Stimulated activated CD4-positive, alpha-beta T cell treated with anti-CD3 and anti-CD28 coated beads, TNF-alpha, amount 100 ng/mL, for 48 hours (primary cell): Measurements from ENCODE around the gene TMEM97.
"Not testable (repeated sequence)": the region's sequence is repeated elsewhere in the genome, so short reads cannot be mapped to it uniquely, and the experiment has no call there.

Experiments used
- DNase-seq, 3 donors: peaks; one replicate each; pipeline ENCODE4 v3.0.0-alpha.2; 2020; ENCODE audit warnings: low read depth in 3 of 3

The TMEM97 gene

DNA sequence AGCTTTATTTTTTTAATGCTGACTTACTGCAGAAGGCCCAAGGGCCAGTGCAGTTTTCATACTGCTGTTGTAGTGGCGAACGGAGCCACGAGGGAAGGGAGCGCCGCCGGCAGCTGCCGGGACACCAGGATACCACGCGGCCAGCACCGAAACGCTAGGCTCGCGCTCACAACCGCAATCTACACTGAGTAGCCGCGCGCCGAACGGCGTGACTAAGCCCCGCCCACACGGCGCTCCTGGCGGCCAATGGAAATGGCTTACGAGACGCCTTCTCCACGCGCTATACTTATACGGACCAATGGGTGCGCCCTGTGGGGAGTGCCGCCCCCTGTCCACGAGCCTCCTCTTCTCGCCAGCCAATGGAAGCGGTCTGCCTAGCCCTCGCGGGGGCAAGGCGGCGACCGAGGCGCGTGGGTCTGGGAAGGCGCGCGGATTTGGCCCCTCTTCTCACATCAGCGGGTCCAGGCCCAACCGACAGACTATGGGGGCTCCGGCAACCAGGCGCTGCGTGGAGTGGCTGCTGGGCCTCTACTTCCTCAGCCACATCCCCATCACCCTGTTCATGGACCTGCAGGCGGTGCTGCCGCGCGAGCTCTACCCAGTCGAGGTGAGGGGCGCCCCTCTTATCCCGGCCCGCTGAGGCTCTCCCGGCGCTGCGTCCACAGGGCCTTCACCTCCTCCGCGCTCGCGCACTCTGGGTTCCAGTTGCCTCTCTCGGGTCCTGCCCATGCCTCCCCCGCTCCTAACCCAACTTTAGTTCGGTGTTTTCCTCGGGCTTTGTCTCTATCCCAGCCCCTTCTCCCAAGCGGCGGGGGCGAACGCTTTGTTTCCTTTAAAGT is at the start of gene TMEM97:
TMEM97 (plus strand) TSS at position 442 of the 839 bp plus-strand sequence; CDS start at position 482, 40 bp downstream.
- peak; percentile 91 to 95 (median 93) for DNase-seq

DNA sequence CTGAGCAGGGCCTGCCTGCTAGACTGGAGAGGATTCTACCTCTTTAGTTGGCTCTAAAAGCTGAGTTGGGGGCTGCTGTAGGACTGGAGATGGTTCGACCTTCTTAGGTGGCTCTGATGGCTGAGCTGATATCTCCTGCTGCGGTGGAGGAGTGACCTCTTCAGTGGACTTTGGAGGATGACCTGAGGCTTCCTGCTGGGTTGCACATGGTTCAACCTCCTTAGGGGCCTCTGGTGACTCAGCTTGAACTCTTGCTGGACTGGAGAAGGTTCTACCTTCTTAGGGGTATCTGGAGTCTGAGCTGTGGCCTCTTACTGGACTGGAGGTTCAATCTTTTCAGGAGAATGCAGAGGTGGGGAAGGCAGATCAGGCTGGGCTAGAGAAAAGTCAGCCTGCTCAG is 48.9 kb upstream of the TMEM97 start:
- no peak for DNase-seq

DNA sequence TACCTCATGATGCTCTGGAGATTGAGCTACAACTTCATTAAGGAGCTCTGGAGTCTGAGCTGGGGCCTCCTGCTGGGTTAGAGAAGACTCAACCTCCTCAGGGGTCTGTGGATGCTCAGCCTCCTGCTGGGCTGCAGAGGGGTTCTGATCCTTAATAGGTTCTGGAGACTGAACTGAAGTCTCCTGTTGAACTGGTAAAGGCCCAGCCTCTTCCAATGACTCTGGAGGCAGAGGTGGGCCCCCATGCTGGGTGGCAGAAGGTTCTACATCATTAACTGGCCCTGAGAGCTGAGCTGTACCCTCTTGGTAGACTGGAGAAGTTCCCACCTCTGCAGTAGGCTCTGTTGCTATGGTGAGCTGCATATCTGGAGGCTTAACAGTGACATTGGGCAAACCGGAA is 48.1 kb upstream of the TMEM97 start:
- DNase-seq, result no peak

- DNase-seq, result no peak
Observed at GRCh38 chr17:28271431-28271830, 47.6 kb upstream of the TMEM97 start.

DNA sequence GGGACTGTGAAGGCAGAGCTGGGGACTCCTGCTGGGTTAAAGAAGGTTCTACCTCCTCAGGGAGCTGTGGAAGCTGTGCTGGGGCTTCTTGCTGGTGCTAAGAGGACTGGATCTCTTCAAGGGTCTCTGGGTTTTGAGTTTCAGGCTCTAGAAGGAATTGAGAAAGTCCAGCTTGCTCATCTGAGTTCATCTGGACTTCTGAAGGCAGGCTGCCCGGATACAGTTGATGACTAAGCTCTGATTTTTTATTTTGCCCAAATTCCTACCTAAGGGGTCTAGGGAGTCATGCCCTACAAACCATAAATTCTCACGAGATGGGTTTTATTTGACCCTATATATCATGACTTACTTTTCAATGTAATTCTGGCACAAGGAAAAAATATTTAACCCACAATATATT is 46.8 kb upstream of the TMEM97 start:
- no peak for DNase-seq

DNA sequence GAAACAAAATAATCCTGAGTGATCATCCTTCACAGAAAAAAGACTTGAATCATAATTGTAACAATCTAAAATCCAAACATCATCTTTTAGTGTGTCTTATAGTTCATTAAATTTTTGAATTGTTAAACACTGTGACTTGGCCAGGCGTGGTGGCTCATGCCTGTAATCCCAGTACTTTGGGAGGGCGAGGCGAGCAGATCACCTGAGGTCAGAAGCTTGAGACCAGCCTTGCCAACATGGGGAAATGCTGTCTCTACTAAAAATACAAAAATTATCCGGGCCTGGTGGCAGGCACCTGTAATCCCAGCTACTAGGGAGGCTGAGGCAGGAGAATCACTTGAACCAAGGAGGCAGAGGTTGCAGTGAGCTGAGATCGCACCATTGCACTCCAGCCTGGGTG is 45.7 kb upstream of the TMEM97 start:
- DNase-seq, result not testable (repeated sequence)

DNA sequence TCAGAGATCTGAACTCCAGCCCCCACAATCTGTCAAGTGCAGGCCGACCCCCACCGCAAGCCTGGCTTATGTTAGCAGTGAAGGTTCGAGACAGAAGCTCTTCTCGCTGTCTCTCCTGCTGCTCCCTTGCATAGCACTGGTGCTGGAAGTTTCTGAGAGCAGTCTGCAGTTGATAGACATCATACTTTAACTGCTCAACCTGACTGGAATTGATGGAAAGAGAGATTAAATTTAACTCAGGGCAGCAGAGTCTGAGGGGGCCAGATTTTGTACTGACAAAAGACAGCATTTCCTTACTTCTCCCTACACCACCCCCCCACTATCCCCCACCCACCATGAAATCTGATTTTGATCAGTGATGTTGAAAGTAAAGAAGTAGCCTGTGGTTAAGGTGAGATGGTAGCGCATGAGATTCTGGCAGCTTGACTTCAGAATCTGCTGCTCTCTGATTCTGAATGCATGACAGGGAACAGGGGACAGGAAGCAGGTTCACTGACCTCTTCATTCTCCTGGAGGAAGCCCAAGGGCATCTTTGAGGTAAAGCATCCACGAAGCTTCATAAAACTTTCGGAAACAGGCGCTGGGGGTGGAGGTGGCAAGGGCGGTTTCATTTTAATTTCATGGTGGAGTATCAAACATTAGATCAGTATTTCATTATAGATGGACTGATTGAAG is 44.3 kb upstream of the TMEM97 start:
- DNase-seq, result no peak

- no peak for DNase-seq
Observed at GRCh38 chr17:28276011-28276410, 43.0 kb upstream of the TMEM97 start.

- DNase-seq, result no peak
Observed at GRCh38 chr17:28279411-28279810, 39.6 kb upstream of the TMEM97 start.

DNA sequence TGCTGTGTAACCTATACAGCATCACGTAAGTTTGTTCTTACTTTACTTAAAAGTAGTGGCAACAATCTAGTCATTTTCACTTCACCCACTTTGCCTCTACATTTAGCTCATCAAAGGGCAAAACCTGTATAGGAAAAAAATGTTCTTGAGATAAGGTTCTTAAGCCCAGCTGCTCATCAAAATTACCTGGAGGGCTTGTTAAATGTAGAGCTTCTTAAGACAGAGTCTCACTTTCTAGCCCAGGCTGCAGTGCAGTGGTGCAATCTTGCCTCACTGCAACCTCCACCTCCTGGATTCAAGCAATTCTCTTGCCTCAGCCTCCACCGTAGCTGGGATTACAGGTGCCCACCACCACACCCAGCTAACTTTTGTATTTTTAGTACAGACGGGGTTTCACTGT is 38.2 kb upstream of the TMEM97 start:
- DNase-seq, result no peak

DNA sequence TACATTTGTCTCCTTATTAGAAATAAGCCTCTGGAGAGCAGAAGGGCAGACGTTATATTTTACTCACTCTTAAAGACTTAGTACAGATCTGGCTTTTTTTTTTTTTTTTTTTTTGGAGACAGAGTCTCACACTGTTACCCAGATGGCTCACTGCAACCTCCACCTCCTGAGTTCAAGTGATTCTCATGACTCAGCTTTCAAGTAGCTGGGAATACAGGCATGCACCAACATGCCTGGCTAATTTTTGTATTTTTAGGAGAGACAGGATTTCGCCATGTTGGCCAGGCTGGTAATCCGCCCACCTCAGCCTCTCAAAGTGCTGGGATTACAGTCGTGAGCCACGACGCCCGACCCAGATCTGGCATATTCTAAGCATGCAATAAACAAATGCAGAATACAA is 36.4 kb upstream of the TMEM97 start:
- no peak for DNase-seq

DNA sequence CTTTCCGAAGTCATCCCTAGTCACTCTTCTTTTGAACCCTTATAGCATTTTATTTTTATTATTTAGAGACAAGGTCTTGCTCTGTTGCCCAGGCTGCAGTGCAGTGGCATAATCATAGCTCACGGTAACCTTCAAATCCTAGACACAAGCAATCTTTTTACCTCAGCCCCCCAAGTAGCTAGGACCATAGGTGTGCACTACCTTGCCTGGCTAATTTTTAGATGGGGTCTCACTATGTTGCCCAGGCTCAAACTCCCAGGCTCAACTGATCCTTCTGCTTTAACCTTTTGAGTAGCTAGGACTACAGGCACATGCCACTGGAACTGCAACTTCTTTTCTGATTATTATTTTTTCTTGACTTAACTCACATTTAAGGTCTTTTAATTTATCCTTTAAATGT is 33.0 kb upstream of the TMEM97 start:
- no peak for DNase-seq

DNA sequence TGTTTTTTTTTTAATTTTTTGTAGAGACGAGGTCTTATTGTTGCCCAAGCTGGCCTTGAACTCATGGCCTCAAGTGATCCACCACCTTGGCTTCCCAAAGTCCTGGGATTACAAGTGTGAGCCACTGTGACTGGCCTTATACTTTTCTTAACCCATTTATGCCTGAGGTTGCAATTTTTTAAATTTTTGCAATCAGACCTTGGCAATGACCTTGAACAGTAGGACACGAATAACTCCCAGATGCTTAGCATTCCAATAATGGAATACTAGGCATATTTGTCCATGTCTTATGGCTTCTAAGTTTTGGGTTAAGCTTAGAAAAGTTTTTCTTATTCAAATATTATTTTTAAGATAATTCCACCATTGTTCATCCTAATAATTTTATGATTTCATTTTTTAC is 28.3 kb upstream of the TMEM97 start:
- DNase-seq, result no peak

DNA sequence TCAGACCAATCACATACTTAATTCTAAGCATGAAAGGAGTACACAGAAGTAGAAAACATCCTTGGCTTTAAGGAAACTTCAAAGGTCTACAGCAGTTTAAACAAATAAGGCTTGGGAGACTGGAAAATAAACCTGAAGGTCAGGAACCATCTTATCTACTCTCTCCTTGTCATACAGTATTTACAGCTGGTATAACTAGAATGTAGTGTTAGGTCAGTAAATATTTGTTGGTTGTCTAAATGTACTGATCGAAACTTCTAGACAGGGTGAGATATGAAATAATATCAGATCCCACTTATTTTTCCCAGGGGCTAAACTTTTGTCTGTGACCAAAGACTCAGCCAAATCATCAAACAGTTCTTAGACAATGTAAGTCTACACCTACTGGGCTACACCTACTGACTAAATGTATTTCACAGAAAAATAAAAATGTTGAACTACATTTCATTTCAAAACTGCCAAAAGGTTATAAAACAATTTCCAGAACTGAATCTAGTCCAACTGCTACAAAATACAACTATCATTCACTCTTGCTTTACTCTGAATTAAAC is 27.1 kb upstream of the TMEM97 start:
- no peak for DNase-seq

DNA sequence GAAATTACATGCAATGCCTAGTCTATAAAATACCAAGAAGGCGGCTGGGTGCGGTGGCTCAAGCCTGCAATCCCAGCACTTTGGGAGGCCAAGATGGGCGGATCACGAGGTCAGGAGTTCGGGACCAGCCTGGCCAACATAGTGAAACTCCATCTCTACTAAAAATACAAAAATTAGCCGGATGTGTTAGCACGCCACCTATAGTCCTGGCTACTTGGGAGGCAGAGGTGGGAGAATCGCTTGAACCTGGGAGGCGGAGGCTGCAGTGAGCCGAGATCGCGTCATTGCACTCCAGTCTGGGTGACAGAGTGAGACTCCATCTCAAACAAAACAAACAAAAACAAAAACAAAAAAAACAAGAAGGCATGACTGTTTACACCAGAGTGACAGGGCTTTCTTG is 26.1 kb upstream of the TMEM97 start:
- not testable (repeated sequence) for DNase-seq

DNA sequence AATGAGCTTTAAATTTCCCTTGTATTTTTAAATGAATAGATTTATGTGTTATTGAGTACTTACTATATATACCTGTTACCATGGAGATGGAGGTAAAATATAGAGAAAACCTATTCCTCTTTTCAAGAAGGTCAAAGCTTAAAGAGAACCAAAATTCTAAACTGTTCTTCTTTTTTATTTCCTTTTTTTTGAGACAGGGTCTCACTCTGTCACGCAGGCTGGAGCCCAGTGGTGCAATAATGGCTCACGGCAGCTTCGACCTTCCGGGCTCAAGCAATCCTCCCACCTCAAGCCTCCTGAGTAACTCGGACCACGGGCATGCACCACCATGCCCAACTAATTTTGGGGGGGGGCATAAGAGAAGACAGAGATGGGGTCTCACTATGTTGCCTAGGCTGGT is 25.0 kb upstream of the TMEM97 start:
- no peak for DNase-seq

GRCh38 chr17:28295677-28296578 is 23.1 kb upstream of the TMEM97 start:
- DNase-seq, result no peak

DNA sequence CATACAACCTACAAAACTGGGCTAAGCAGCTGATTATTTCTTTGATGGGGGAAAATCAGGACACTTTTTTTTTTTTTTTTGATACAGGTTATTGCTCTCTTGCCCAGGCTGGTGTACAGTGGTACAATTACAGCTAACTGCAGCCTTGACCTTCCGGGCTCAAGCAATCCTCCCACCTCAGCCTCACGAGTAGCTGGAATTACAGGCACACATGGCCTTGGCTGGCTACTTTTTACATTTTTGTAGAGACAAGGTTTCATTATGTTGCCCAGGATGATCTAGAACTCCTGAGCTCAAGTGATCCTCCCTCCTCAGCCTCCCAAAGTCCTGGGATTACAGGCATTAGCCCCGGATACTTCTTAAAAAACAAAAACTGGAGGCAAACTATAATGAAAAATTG is 20.6 kb upstream of the TMEM97 start:
- DNase-seq, result no peak

DNA sequence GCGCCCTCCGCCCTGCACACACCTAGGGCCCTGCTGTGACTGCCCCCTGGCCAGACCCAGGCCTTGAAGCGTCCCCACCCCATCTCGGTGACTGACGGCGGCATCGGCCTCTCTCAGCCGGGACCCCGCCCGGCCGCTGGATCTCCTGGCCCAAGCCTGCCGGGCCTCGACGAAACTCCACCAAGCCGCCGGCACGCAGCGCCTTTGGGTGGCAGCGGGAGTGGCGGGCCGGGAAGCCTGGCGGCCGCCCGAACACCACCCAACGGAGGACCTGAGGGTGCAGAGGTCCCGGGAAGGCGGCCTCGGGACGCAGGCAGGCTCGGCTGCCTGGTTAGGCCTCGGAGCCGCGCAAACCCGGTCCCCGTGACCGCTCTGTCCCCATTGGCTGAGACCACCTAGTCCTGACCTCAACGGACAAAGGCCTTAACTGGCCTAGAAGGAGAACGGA is 12.0 kb upstream of the TMEM97 start:
- no peak for DNase-seq

- no peak for DNase-seq
Observed at GRCh38 chr17:28313841-28314240, 5.2 kb upstream of the TMEM97 start.

DNA sequence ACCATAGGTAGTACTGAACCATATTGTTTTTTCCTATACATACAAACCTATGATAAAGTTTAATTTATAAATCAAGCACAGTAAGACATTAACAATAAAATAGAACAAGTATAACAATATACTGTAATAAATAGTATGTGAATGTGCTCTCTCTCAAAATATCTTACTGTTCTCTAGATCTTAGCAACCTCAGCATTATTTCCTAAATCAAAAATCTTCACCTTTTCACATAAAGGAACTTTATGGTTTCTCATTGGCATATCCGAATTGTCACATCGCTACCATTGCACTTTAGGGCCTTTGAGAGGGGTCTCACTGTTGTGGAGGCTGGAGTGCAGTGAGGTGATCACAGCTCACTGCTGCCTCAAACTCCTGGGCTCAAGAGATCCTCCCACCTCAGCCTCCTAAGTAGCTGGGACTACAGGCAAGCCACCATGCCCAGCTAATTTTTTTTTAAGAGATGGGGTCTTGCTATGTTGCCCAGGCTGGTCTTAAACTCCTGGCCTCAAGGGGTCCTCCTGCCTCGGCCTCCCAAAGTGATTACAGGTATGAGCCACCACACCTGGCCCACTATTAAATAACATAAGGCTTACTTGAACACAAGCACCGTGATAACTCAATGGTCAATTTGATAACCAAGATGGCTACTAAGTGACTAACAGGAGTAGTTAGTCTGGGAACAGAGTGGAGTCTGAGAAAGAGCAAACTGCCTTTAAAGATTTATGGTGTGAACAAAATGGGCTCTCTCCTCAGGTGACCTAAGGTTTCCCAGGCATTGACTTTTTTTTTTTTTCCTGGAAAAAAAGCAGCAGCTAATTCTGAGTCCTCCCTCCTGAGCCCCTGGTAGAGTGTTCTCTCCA is 2.9 kb upstream of the TMEM97 start:
- no peak for DNase-seq
